ENCODE measurements around the gene C4orf36.

The C4orf36 gene

GRCh38 chr4:86855572-86855971 is 36.6 kb downstream of the C4orf36 start:
- Mint-ChIP-seq H3K9me3 (no peaks in the 10 kb centered on the region), H3K27me3 (no peaks in the 10 kb centered on the region), H3K36me3 (no peaks in the 10 kb centered on the region), H3K4me3 (no peak overlapping the region), H3K27ac (no peak overlapping the region), H3K4me1 (no peaks in the 10 kb centered on the region)
- DNase-seq (no peak), ATAC-seq (replicated peaks) (no peak)

GRCh38 chr4:86853209-86853608 is 39.0 kb downstream of the C4orf36 start:
- Mint-ChIP-seq H3K4me1 (no peaks in the 10 kb centered on the region), H3K36me3 (no peaks in the 10 kb centered on the region), H3K27me3 (no peaks in the 10 kb centered on the region), H3K27ac (no peak overlapping the region), H3K9me3 (peaks cover 0 to 1% of the 10 kb centered on the region in 2 donors), H3K4me3 (no peak overlapping the region)
- no peak for ATAC-seq (replicated peaks)
- no peak for DNase-seq

- DNase-seq (no peak), ATAC-seq (replicated peaks) (no peak)
- Mint-ChIP-seq H3K9me3 (peaks cover 0 to 1% of the 10 kb centered on the region in 2 donors), H3K4me1 (peaks cover 0 to 1% of the 10 kb centered on the region in 2 donors), H3K27ac (no peak within 1 kb of the TSS), H3K27me3 (no peaks in the 10 kb centered on the region), H3K36me3 (no peaks in the 10 kb centered on the region), H3K4me3 (no peak within 1 kb of the TSS)
Observed at GRCh38 chr4:86848732-86849619, 43.2 kb downstream of the C4orf36 start, which contains the start of gene SLC10A6. SLC10A6 (minus strand) TSS chr4:86849384; CDS start chr4:86849115, 269 bp downstream.

GRCh38 chr4:86848136-86848535 is 44.1 kb downstream of the C4orf36 start:
- peaks cover 0 to 1% of the 10 kb centered on the region in 2 donors for H3K4me1 Mint-ChIP-seq
- no peak for DNase-seq
- no peak overlapping the region for H3K4me3 Mint-ChIP-seq
- no peaks in the 10 kb centered on the region for H3K27me3 Mint-ChIP-seq
- H3K36me3 Mint-ChIP-seq: no peaks in the 10 kb centered on the region
- H3K27ac Mint-ChIP-seq: no peak overlapping the region
- no peak for ATAC-seq (replicated peaks)
- H3K9me3 Mint-ChIP-seq: peaks cover 0 to 1% of the 10 kb centered on the region in 2 donors

GRCh38 chr4:86847571-86847970 is 44.7 kb downstream of the C4orf36 start:
- Mint-ChIP-seq H3K27me3 (no peaks in the 10 kb centered on the region), H3K9me3 (peaks cover 0 to 1% of the 10 kb centered on the region in 2 donors), H3K4me3 (no peak overlapping the region)

GRCh38 chr4:86846921-86847320 is 45.3 kb downstream of the C4orf36 start:
- DNase-seq: no peak
- Mint-ChIP-seq H3K9me3 (peaks cover 0 to 1% of the 10 kb centered on the region in 2 donors), H3K4me3 (no peak overlapping the region), H3K27me3 (no peaks in the 10 kb centered on the region), H3K27ac (no peak overlapping the region), H3K36me3 (no peaks in the 10 kb centered on the region), H3K4me1 (peaks cover 0 to 1% of the 10 kb centered on the region in 2 donors)
- no peak for ATAC-seq (replicated peaks)

More at GRCh38 chr4:86847571-86847970, 44.7 kb downstream of the C4orf36 start:
- no peak overlapping the region for H3K27ac Mint-ChIP-seq
- peaks cover 0 to 1% of the 10 kb centered on the region in 2 donors for H3K4me1 Mint-ChIP-seq
- no peaks in the 10 kb centered on the region for H3K36me3 Mint-ChIP-seq
- ATAC-seq (replicated peaks) (no peak), DNase-seq (no peak)

- Mint-ChIP-seq H3K9me3 (peaks cover 0 to 1% of the 10 kb centered on the region in 2 donors), H3K27ac (no peak overlapping the region), H3K4me3 (no peak overlapping the region), H3K36me3 (no peaks in the 10 kb centered on the region), H3K4me1 (peaks cover 0 to 1% of the 10 kb centered on the region in 2 donors), H3K27me3 (no peaks in the 10 kb centered on the region)
- no peak for ATAC-seq (replicated peaks)
- no peak for DNase-seq
Observed at GRCh38 chr4:86845593-86845992, 46.6 kb downstream of the C4orf36 start.

GRCh38 chr4:86841309-86841708 is 50.9 kb downstream of the C4orf36 start:
- H3K4me3 Mint-ChIP-seq: no peak overlapping the region
- no peaks in the 10 kb centered on the region for H3K36me3 Mint-ChIP-seq
- ATAC-seq (replicated peaks) (no peak), DNase-seq (no peak)
- H3K27me3 Mint-ChIP-seq: peaks cover 0 to 5% of the 10 kb centered on the region in 2 donors
- no peaks in the 10 kb centered on the region for H3K9me3 Mint-ChIP-seq
- H3K27ac Mint-ChIP-seq: no peak overlapping the region
- no peaks in the 10 kb centered on the region for H3K4me1 Mint-ChIP-seq

- Mint-ChIP-seq H3K9me3 (no peaks in the 10 kb centered on the region), H3K27me3 (peaks cover 0 to 5% of the 10 kb centered on the region in 2 donors), H3K4me1 (no peaks in the 10 kb centered on the region), H3K36me3 (no peaks in the 10 kb centered on the region), H3K27ac (no peak overlapping the region), H3K4me3 (no peak overlapping the region)
- DNase-seq (no peak), ATAC-seq (replicated peaks) (no peak)
Observed at GRCh38 chr4:86840858-86841257, 51.4 kb downstream of the C4orf36 start.

- Mint-ChIP-seq H3K9me3 (no peaks in the 10 kb centered on the region), H3K4me3 (no peak overlapping the region), H3K36me3 (no peaks in the 10 kb centered on the region), H3K4me1 (no peaks in the 10 kb centered on the region), H3K27me3 (peaks cover 0 to 5% of the 10 kb centered on the region in 2 donors), H3K27ac (no peak overlapping the region)
- ATAC-seq (replicated peaks): no peak
- no peak for DNase-seq
Observed at GRCh38 chr4:86837691-86838503, 54.3 kb downstream of the C4orf36 start.

GRCh38 chr4:86835677-86836076 is 56.5 kb downstream of the C4orf36 start:
- Mint-ChIP-seq H3K4me3 (no peak overlapping the region), H3K36me3 (no peaks in the 10 kb centered on the region), H3K27me3 (peaks cover 0 to 5% of the 10 kb centered on the region in 2 donors), H3K9me3 (no peaks in the 10 kb centered on the region), H3K27ac (no peak overlapping the region), H3K4me1 (no peaks in the 10 kb centered on the region)
- no peak for DNase-seq
- ATAC-seq (replicated peaks): no peak

GRCh38 chr4:86834901-86835300 is 57.3 kb downstream of the C4orf36 start:
- H3K4me3 Mint-ChIP-seq: no peak overlapping the region
- H3K36me3 Mint-ChIP-seq: no peaks in the 10 kb centered on the region
- H3K27me3 Mint-ChIP-seq: peaks cover 0 to 5% of the 10 kb centered on the region in 2 donors
- no peak for ATAC-seq (replicated peaks)
- DNase-seq: no peak
- H3K4me1 Mint-ChIP-seq: no peaks in the 10 kb centered on the region
- H3K9me3 Mint-ChIP-seq: no peaks in the 10 kb centered on the region
- H3K27ac Mint-ChIP-seq: no peak overlapping the region

GRCh38 chr4:86833615-86834014 is 58.6 kb downstream of the C4orf36 start:
- DNase-seq: no peak
- no peaks in the 10 kb centered on the region for H3K9me3 Mint-ChIP-seq
- no peak for ATAC-seq (replicated peaks)
- no peaks in the 10 kb centered on the region for H3K36me3 Mint-ChIP-seq
- H3K4me1 Mint-ChIP-seq: no peaks in the 10 kb centered on the region
- no peak overlapping the region for H3K27ac Mint-ChIP-seq
- peaks cover 0 to 5% of the 10 kb centered on the region in 2 donors for H3K27me3 Mint-ChIP-seq
- H3K4me3 Mint-ChIP-seq: no peak overlapping the region

- H3K9me3 Mint-ChIP-seq: no peaks in the 10 kb centered on the region
- H3K27ac Mint-ChIP-seq: no peak overlapping the region
- no peaks in the 10 kb centered on the region for H3K4me1 Mint-ChIP-seq
- H3K4me3 Mint-ChIP-seq: no peak overlapping the region
- H3K36me3 Mint-ChIP-seq: no peaks in the 10 kb centered on the region
- no peaks in the 10 kb centered on the region for H3K27me3 Mint-ChIP-seq
- DNase-seq (no peak), ATAC-seq (replicated peaks) (no peak)
Observed at GRCh38 chr4:86831262-86832130, 60.7 kb downstream of the C4orf36 start.
